MCF 10A (cell line): ENCODE measurements around the gene DNMT1. TPM values are rescaled to one million over a fixed set of nuclear protein-coding genes. Genes with fewer than 3 reads are reported as not detected.
A peak's percentile ranks its signal among the peaks of the same experiment; 100 is the strongest.

ENCODE experiments used
- BruUV-seq: library from RNA; stranded (reverse); fragments of 400-500 nt; replicated peaks from 2 replicates; lab custom pipeline; 2021; lab: Mats Ljungman, UMichigan
- CTCF ChIA-PET: fragments of 300-600 bp; sonication (Branson Sonifier 250); formaldehyde crosslinking; extraction: SDS; loops from one replicate; lab custom pipeline; 2021; ENCODE audit warnings: antibody characterized with exemption, inconsistent platforms; lab: Yijun Ruan, JAX
- POLR2A ChIA-PET: fragments of 300-600, 350-650 bp; sonication (Branson Sonifier 250); formaldehyde crosslinking; extraction: SDS; loops from one replicate; lab custom pipeline; 2020; ENCODE audit warnings: antibody characterized with exemption, inconsistent platforms; lab: Yijun Ruan, JAX
- DNase-seq: peaks from one replicate; pipeline ENCODE4 v3.0.0-alpha.2; 2018; ENCODE audit not compliant: unreplicated experiment
- H3K27ac Mint-ChIP-seq: one replicate; pipeline ENCODE4 v1.8.0; 2022; ENCODE audit warnings: mild to moderate bottlenecking, low read depth, mixed read lengths; ENCODE audit not compliant: unreplicated experiment
- H3K27me3 Mint-ChIP-seq: one replicate; pipeline ENCODE4 v1.8.0; 2022; ENCODE audit warnings: mixed read lengths; ENCODE audit not compliant: insufficient read depth, unreplicated experiment
- H3K36me3 Mint-ChIP-seq: one replicate; pipeline ENCODE4 v1.8.0; 2022; ENCODE audit warnings: mild to moderate bottlenecking, moderate library complexity, mixed read lengths; ENCODE audit not compliant: insufficient read depth, unreplicated experiment
- H3K4me1 Mint-ChIP-seq: one replicate; pipeline ENCODE4 v1.8.0; 2022; ENCODE audit warnings: mixed read lengths; ENCODE audit not compliant: insufficient read depth, unreplicated experiment
- H3K4me3 Mint-ChIP-seq: one replicate; pipeline ENCODE4 v1.8.0; 2022; ENCODE audit warnings: mild to moderate bottlenecking, moderate library complexity, mixed read lengths; ENCODE audit not compliant: unreplicated experiment
- H3K9me3 Mint-ChIP-seq: one replicate; pipeline ENCODE4 v1.8.0; 2022; ENCODE audit warnings: mixed read lengths; ENCODE audit not compliant: unreplicated experiment
- intact Hi-C: fragments of 100-400 bp; cut with micrococcal nuclease; formaldehyde crosslinking; loops from 2 replicates; pipeline ENCODE4 v1.14.1; 2022
- total RNA-seq: library from RNA; stranded (reverse); gene quantifications from 2 replicates; pipeline ENCODE4 v1.2.3, GENCODE V29; 2022
- TF ChIP-seq, protein P1 (sequence below): fragments of 200-600 bp; IDR thresholded peaks from one replicate; pipeline ENCODE4 v1.8.0; 2022; ENCODE audit warnings: antibody characterized with exemption, mild to moderate bottlenecking; ENCODE audit not compliant: unreplicated experiment

DNMT1 gene
- total RNA-seq, 1 experiment from 2014 or later = 76.4 TPM

DNA sequence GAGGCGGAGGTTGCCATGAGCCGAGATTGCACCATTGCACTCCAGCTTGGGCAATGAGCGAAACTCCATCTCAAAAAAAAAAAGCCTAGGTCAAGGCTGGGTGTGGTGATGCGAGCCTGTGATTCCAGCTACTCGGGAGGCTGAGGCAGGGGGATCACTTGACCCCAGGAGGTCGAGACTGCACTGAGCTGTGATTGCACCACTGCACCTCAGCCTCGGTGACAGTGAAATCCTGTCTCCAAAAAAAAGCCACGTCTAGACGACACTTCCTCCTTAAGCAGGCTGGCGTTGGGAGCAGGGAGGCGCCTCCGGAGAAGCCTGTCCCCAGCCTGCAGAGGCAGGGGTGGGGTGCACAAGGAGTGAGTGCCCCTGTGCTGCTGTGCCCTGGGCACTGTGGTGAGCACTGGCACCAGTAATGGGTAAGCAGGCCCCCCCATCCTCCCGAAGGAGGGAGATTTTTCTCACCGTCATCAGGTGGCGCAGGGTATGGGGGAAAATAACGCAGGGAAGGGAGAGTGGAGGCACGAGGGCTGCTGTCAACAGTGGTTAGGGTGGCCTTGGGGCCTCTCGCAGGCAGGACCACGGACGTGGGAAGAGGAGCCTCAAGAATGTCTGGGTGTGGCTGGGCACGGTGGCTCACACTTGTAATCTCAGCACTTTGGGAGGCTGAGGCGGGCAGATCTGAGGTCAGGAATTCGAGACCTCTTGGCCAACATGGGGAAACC is 82.6 kb downstream of the DNMT1 start:
- Mint-ChIP-seq H3K27me3 (no peaks in the 10 kb centered on the region), H3K27ac (no peak overlapping the region), H3K9me3 (no peaks in the 10 kb centered on the region), H3K4me1 (peaks cover 13% of the 10 kb centered on the region), H3K4me3 (no peak overlapping the region), H3K36me3 (peaks cover 98% of the 10 kb centered on the region)
- TF ChIP-seq, protein P1, sequence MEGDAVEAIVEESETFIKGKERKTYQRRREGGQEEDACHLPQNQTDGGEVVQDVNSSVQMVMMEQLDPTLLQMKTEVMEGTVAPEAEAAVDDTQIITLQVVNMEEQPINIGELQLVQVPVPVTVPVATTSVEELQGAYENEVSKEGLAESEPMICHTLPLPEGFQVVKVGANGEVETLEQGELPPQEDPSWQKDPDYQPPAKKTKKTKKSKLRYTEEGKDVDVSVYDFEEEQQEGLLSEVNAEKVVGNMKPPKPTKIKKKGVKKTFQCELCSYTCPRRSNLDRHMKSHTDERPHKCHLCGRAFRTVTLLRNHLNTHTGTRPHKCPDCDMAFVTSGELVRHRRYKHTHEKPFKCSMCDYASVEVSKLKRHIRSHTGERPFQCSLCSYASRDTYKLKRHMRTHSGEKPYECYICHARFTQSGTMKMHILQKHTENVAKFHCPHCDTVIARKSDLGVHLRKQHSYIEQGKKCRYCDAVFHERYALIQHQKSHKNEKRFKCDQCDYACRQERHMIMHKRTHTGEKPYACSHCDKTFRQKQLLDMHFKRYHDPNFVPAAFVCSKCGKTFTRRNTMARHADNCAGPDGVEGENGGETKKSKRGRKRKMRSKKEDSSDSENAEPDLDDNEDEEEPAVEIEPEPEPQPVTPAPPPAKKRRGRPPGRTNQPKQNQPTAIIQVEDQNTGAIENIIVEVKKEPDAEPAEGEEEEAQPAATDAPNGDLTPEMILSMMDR = no peak
- ChIA-PET POLR2A (interaction anchor here (0.6 to 0.7 kb wide), 4 partner anchors 8 to 150 kb away, joined by 3 read pairs; no protein-coding TSS in a partner anchor), CTCF (no interaction called here)
- intact Hi-C loops = loop anchor here (5.0 kb wide), 1 partner anchor 180 kb away; no protein-coding TSS in a partner anchor
- DNase-seq = peak; percentile 47
- BruUV-seq = no TSS peak

DNA sequence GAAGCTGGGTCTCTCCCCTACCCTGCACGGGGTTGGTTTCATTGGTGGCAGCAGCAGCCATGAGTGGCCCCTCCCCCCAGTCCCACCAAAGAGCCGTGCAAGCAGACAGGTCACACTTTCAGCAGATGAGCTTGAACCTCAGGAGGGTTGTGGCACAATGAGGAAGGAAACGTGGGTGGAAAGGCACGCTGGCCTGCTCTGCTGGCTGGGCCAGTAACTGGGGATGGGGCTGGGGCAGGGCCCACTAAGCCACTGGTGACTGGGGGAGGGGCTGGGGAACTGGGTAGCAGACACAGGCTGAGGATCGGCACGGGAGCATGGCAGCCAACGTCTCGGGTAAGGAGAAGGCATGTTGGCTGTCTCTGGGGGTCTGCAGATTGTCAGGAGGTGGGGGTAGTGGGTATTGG is 83.3 kb downstream of the DNMT1 start, which contains the start of gene P2RY11:
Gene P2RY11 (plus strand): TSS at position 289 of the 407 bp plus-strand sequence. CDS start 29 bp downstream, at position 318.
- intact Hi-C loops = loop anchor here (5.0 kb wide), 1 partner anchor 179 kb away; no protein-coding TSS in a partner anchor
- ChIA-PET POLR2A (interaction anchor here (0.7 kb wide), 2 partner anchors 9 to 150 kb away, joined by 3 read pairs; no protein-coding TSS in a partner anchor), CTCF (interaction anchor here (0.9 kb wide), 1 partner anchor 194 kb away, joined by 3 read pairs; no protein-coding TSS in a partner anchor)
- TF ChIP-seq, protein P1 = no peak
- Mint-ChIP-seq H3K9me3 (no peaks in the 10 kb centered on the region), H3K36me3 (peaks cover 98% of the 10 kb centered on the region), H3K27ac (peak within 1 kb of the TSS; percentile 27), H3K4me3 (peak within 1 kb of the TSS; percentile 16), H3K27me3 (no peaks in the 10 kb centered on the region), H3K4me1 (peaks cover 18% of the 10 kb centered on the region)
- no TSS peak for BruUV-seq
- no peak for DNase-seq

DNA sequence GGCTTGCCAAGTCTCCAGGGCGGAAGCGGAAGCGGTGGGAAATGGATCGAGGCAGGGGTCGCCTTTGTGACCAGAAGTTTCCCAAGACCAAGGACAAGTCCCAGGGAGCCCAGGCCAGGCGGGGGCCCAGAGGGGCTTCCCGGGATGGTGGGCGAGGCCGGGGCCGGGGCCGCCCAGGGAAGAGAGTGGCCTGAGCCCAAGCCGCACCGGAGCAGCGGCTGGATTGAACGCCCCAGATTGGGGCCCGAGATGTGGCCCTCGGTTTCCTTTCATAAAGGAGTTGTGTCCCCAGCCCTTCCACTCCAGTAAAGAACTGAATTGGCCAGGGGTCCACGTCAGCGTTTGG is 83.8 kb downstream of the DNMT1 start:
- peaks cover 98% of the 10 kb centered on the region for H3K36me3 Mint-ChIP-seq
- no peak for DNase-seq
- no TSS peak for BruUV-seq
- H3K4me3 Mint-ChIP-seq = no peak overlapping the region
- H3K4me1 Mint-ChIP-seq = peaks cover 18% of the 10 kb centered on the region
- TF ChIP-seq, protein P1 = no peak
- H3K27me3 Mint-ChIP-seq = no peaks in the 10 kb centered on the region
- H3K9me3 Mint-ChIP-seq = no peaks in the 10 kb centered on the region
- H3K27ac Mint-ChIP-seq = no peak overlapping the region
- ChIA-PET CTCF (interaction anchor here (0.9 kb wide), 1 partner anchor 194 kb away, joined by 3 read pairs; no protein-coding TSS in a partner anchor), POLR2A (interaction anchor here (0.6 kb wide), 1 partner anchor 289 kb away, joined by 3 read pairs; no protein-coding TSS in a partner anchor)
- intact Hi-C loops = loop anchor here (5.0 kb wide), 1 partner anchor 179 kb away; no protein-coding TSS in a partner anchor
